DMS 273 treated with DMSO at 0.1 percent for 48 hours (cell line): ENCODE measurements around the gene CHODL.

Experiments
- DNase-seq: peaks from one replicate; lab custom pipeline; 2025; lab: John Stamatoyannopoulos, UW

The CHODL gene

GRCh38 chr21:18289876-18290275 is 45.2 kb downstream of the CHODL start:
- no peak for DNase-seq

GRCh38 chr21:18294100-18294499 is 49.5 kb downstream of the CHODL start:
- DNase-seq = no peak

GRCh38 chr21:18298228-18298627 is 53.6 kb downstream of the CHODL start:
- no peak for DNase-seq
